ENCODE measurements around the gene DEFB119. TPM values are rescaled to one million over a fixed set of nuclear protein-coding genes. Genes with fewer than 3 reads are reported as not detected.

DEFB119 gene
- total RNA-seq, 1 donor from 2014 or later, result not detected

GRCh38 chr20:31425797-31426196, 35.4 kb upstream of the DEFB119 start:
- H3K4me3 ChIP-seq (ENCODE audit: insufficient read depth, low read depth, low read length), result no peak overlapping the region
- TF ChIP-seq EZH2 (IDR thresholded peaks at IDR 0.05; ENCODE audit: insufficient read depth, low read length), result no peak
- TF ChIP-seq, protein P1, sequence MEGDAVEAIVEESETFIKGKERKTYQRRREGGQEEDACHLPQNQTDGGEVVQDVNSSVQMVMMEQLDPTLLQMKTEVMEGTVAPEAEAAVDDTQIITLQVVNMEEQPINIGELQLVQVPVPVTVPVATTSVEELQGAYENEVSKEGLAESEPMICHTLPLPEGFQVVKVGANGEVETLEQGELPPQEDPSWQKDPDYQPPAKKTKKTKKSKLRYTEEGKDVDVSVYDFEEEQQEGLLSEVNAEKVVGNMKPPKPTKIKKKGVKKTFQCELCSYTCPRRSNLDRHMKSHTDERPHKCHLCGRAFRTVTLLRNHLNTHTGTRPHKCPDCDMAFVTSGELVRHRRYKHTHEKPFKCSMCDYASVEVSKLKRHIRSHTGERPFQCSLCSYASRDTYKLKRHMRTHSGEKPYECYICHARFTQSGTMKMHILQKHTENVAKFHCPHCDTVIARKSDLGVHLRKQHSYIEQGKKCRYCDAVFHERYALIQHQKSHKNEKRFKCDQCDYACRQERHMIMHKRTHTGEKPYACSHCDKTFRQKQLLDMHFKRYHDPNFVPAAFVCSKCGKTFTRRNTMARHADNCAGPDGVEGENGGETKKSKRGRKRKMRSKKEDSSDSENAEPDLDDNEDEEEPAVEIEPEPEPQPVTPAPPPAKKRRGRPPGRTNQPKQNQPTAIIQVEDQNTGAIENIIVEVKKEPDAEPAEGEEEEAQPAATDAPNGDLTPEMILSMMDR (IDR thresholded peaks at IDR 0.05; ENCODE audit: insufficient read depth, low read depth, low read length), result no peak
- no peak overlapping the region for H3K27ac ChIP-seq (ENCODE audit: low read depth, low read length)
- H3K36me3 Mint-ChIP-seq (ENCODE audit: low read depth, unreplicated experiment), result no peaks in the 10 kb centered on the region
- H3K9me3 Mint-ChIP-seq (ENCODE audit: unreplicated experiment), result peaks cover 8% of the 10 kb centered on the region
- H3K27ac Mint-ChIP-seq (ENCODE audit: unreplicated experiment), result no peak overlapping the region
- no peak for DNase-seq (ENCODE audit: low read depth)
- H3K36me3 ChIP-seq (ENCODE audit: insufficient read depth, low read length), result no peaks in the 10 kb centered on the region
- no peaks in the 10 kb centered on the region for H3K27me3 Mint-ChIP-seq (ENCODE audit: low read depth, unreplicated experiment)
- no peaks in the 10 kb centered on the region for H3K79me2 ChIP-seq (ENCODE audit: insufficient read depth, low read length)
- H3K4me1 Mint-ChIP-seq (ENCODE audit: low read depth, unreplicated experiment), result no peaks in the 10 kb centered on the region
- H3K27me3 ChIP-seq (ENCODE audit: insufficient read depth, low read length), result no peaks in the 10 kb centered on the region
- H3K4me1 ChIP-seq (ENCODE audit: insufficient read depth, low read length), result no peaks in the 10 kb centered on the region
- no peak overlapping the region for H2AFZ ChIP-seq (ENCODE audit: low read depth, low read length)
- no peaks in the 10 kb centered on the region for H4K20me1 ChIP-seq (ENCODE audit: insufficient read depth, low read length)
- no peak for FAIRE-seq
- H3K4me3 Mint-ChIP-seq (ENCODE audit: unreplicated experiment), result no peak overlapping the region
- H3K9ac ChIP-seq (ENCODE audit: low read length), result no peak overlapping the region
- H3K4me2 ChIP-seq (ENCODE audit: low read length), result no peak overlapping the region
- H3K9me3 ChIP-seq (ENCODE audit: insufficient read depth, low read depth, low read length), result no peaks in the 10 kb centered on the region

DNA sequence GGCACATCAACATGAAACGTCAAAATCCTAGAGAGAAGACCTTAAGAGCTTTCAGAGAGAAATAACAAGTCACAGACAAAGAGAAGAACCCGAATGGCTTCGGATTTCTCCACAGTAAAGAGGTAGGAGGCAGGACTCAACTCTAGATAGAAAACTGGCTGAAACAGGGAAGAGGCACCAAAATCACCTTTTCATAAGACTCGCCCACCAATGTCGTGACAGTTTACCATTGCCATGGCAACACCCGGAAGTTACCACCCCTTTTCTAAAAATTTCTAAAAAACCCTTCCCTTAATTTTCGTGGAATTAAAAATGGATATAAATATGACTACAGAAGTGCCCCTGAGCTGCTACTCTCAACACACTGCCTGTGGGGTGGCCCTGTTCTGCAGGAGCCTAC, 27.9 kb upstream of the DEFB119 start:
- no peaks in the 10 kb centered on the region for H3K4me1 ChIP-seq (ENCODE audit: insufficient read depth, low read length)
- H3K4me3 ChIP-seq (ENCODE audit: insufficient read depth, low read depth, low read length), result no peak overlapping the region
- H3K9ac ChIP-seq (ENCODE audit: low read length), result no peak overlapping the region
- H3K27ac Mint-ChIP-seq (ENCODE audit: unreplicated experiment), result no peak overlapping the region
- no peak for FAIRE-seq
- TF ChIP-seq EZH2 (IDR thresholded peaks at IDR 0.05; ENCODE audit: insufficient read depth, low read length), result no peak
- TF ChIP-seq, protein P1 (IDR thresholded peaks at IDR 0.05; ENCODE audit: insufficient read depth, low read depth, low read length), result no peak
- H3K4me3 Mint-ChIP-seq (ENCODE audit: unreplicated experiment), result no peak overlapping the region
- DNase-seq (ENCODE audit: low read depth), result no peak
- H3K79me2 ChIP-seq (ENCODE audit: insufficient read depth, low read length), result no peaks in the 10 kb centered on the region
- H4K20me1 ChIP-seq (ENCODE audit: insufficient read depth, low read length), result no peaks in the 10 kb centered on the region
- no peak overlapping the region for H3K27ac ChIP-seq (ENCODE audit: low read depth, low read length)
- H3K9me3 ChIP-seq (ENCODE audit: insufficient read depth, low read depth, low read length), result no peaks in the 10 kb centered on the region
- no peaks in the 10 kb centered on the region for H3K36me3 Mint-ChIP-seq (ENCODE audit: low read depth, unreplicated experiment)
- H3K27me3 ChIP-seq (ENCODE audit: insufficient read depth, low read length), result no peaks in the 10 kb centered on the region
- no peaks in the 10 kb centered on the region for H3K4me1 Mint-ChIP-seq (ENCODE audit: low read depth, unreplicated experiment)
- peaks cover 11% of the 10 kb centered on the region for H3K9me3 Mint-ChIP-seq (ENCODE audit: unreplicated experiment)
- no peak overlapping the region for H2AFZ ChIP-seq (ENCODE audit: low read depth, low read length)
- H3K36me3 ChIP-seq (ENCODE audit: insufficient read depth, low read length), result no peaks in the 10 kb centered on the region
- H3K27me3 Mint-ChIP-seq (ENCODE audit: low read depth, unreplicated experiment), result no peaks in the 10 kb centered on the region
- no peak overlapping the region for H3K4me2 ChIP-seq (ENCODE audit: low read length)

DNA sequence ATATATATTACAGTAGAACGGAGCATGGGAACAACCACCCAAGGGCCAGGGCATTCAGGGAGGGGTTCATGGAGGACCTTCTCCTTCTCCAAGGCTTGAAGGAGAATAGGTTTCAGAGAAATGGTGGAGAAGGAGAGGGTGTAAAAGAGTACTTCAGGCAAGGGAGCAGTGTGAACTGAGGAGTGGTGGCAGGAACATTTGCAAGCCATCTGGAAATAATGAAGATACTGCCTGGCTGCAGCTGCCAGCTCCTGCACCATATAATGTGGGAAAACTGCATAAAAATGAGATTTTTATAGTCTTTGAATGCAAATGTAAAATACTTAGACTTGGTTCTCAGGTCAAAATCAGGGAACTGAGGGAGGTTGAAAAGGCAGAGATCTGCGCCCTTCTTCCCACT, 25.3 kb upstream of the DEFB119 start:
- Histone ChIP-seq H3K27me3 (ENCODE audit: insufficient read depth, low read length) (no peaks in the 10 kb centered on the region), H3K4me3 (ENCODE audit: insufficient read depth, low read depth, low read length) (no peak overlapping the region), H3K27ac (ENCODE audit: low read depth, low read length) (no peak overlapping the region), H3K4me1 (ENCODE audit: insufficient read depth, low read length) (no peaks in the 10 kb centered on the region), H3K4me2 (ENCODE audit: low read length) (no peak overlapping the region), H4K20me1 (ENCODE audit: insufficient read depth, low read length) (no peaks in the 10 kb centered on the region), H3K9me3 (ENCODE audit: insufficient read depth, low read depth, low read length) (no peaks in the 10 kb centered on the region), H3K36me3 (ENCODE audit: insufficient read depth, low read length) (no peaks in the 10 kb centered on the region), H3K79me2 (ENCODE audit: insufficient read depth, low read length) (no peaks in the 10 kb centered on the region), H2AFZ (ENCODE audit: low read depth, low read length) (no peak overlapping the region), H3K9ac (ENCODE audit: low read length) (no peak overlapping the region)
- DNase-seq (ENCODE audit: low read depth), result no peak
- Mint-ChIP-seq H3K27me3 (ENCODE audit: low read depth, unreplicated experiment) (no peaks in the 10 kb centered on the region), H3K4me3 (ENCODE audit: unreplicated experiment) (no peak overlapping the region), H3K27ac (ENCODE audit: unreplicated experiment) (no peak overlapping the region), H3K36me3 (ENCODE audit: low read depth, unreplicated experiment) (no peaks in the 10 kb centered on the region), H3K4me1 (ENCODE audit: low read depth, unreplicated experiment) (no peaks in the 10 kb centered on the region), H3K9me3 (ENCODE audit: unreplicated experiment) (peaks cover 10% of the 10 kb centered on the region)
- no peak for TF ChIP-seq EZH2 (IDR thresholded peaks at IDR 0.05; ENCODE audit: insufficient read depth, low read length)
- TF ChIP-seq, protein P1 (IDR thresholded peaks at IDR 0.05; ENCODE audit: insufficient read depth, low read depth, low read length), result no peak
- FAIRE-seq, result no peak
